HepG2 (cell line): ENCODE results near the gene STARD5. TPM values are rescaled to one million over a fixed set of nuclear protein-coding genes. Genes with fewer than 3 reads are reported as not detected.
A peak's percentile ranks its signal among the peaks of the same experiment; 100 is the strongest.

ENCODE experiments used
- ATAC-seq: fragments of 200-7000 bp; cut with Tn5 transposase; 3 replicates; pipeline ENCODE4 v1.9.1; 2020; ENCODE audit warnings: mild to moderate bottlenecking, moderate library complexity
- BruUV-seq: library from RNA; stranded (reverse); fragments of 400-500 nt; replicated peaks from 2 replicates; lab custom pipeline; 2021; lab: Mats Ljungman, UMichigan
- CTCF ChIA-PET: fragments of 300-600 bp; formaldehyde crosslinking; extraction: SDS; loops from one replicate; lab custom pipeline; 2021; ENCODE audit warnings: low total read pairs, inconsistent platforms, low intra/inter-chr PET ratio; lab: Yijun Ruan, JAX
- POLR2A ChIA-PET: fragments of 350-600 bp; sonication (Branson Sonifier 250); formaldehyde crosslinking; loops from one replicate; lab custom pipeline; 2020; ENCODE audit warnings: antibody characterized with exemption, inconsistent platforms; lab: Yijun Ruan, JAX
- DNase-seq: peaks from one replicate; pipeline ENCODE4 v3.0.0-alpha.2; 2015; ENCODE audit warnings: low spot score
- FAIRE-seq: peaks from 3 replicates; lab custom pipeline; 2011; peaks lifted over from hg19 to GRCh38; lab: Jason Lieb, UNC
- H2AFZ ChIP-seq: one replicate; pipeline ENCODE4 v1.6.1; 2011; ENCODE audit warnings: low read length, inconsistent platforms
- H3K27ac ChIP-seq: fragments of 300-600 bp; 3 replicates; pipeline ENCODE4 v1.8.0; 2011; ENCODE audit warnings: mixed run types, mild to moderate bottlenecking, mixed read lengths, low read length, inconsistent platforms; ENCODE audit not compliant: insufficient read depth; ENCODE audit errors: extremely low read length
- H3K27me3 ChIP-seq, 2 experiments: fragments of 200-600 bp in 1 of 2; 2 replicates in 1 of 2; 3 replicates in 1 of 2; pipeline versions ENCODE4 v1.6.0 to v1.8.0; 2011; ENCODE audit warnings: low read length in 2 of 2, mild to moderate bottlenecking in 2 of 2, moderate library complexity in 2 of 2, inconsistent platforms in 1 of 2; ENCODE audit not compliant: insufficient read depth in 2 of 2, control insufficient read depth in 1 of 2
- H3K36me3 ChIP-seq, 2 experiments: fragments of 200-600 bp in 1 of 2; replicated peaks in 1 of 2; 2 replicates in 1 of 2; 3 replicates in 1 of 2; pipeline versions ENCODE4 v1.5.1 to v1.8.0; 2011; ENCODE audit warnings: low read length in 2 of 2, inconsistent platforms in 1 of 2; ENCODE audit not compliant: insufficient read depth in 2 of 2, control insufficient read depth in 1 of 2
- H3K4me1 ChIP-seq: 2 replicates; pipeline ENCODE4 v1.5.1; 2012; ENCODE audit warnings: low read length, inconsistent platforms; ENCODE audit not compliant: insufficient read depth
- H3K4me2 ChIP-seq: 2 replicates; pipeline ENCODE4 v1.6.0; 2011; ENCODE audit warnings: low read depth, low read length, inconsistent platforms
- H3K4me3 ChIP-seq, 3 experiments: fragments of 200-600 bp in 1 of 3; sonication (generic), shearing (Covaris generic) in 1 of 3; replicated peaks in 1 of 3; 2 replicates each; pipeline ENCODE4 v1.5.1; 2011 to 2016; ENCODE audit warnings: low read length in 3 of 3, inconsistent platforms in 2 of 3, low read depth in 2 of 3, mild to moderate bottlenecking in 2 of 3, control low read depth in 1 of 3, mixed read lengths in 1 of 3; ENCODE audit not compliant: insufficient read depth in 1 of 3
- H3K79me2 ChIP-seq: one replicate; pipeline ENCODE4 v1.6.1; 2011; ENCODE audit warnings: low read length, inconsistent platforms; ENCODE audit not compliant: insufficient read depth
- H3K9ac ChIP-seq: 2 replicates; pipeline ENCODE4 v1.6.0; 2011; ENCODE audit warnings: mild to moderate bottlenecking, low read depth, low read length, inconsistent platforms; ENCODE audit not compliant: insufficient read depth
- H3K9me3 ChIP-seq: 2 replicates; pipeline ENCODE4 v1.5.1; 2012; ENCODE audit warnings: mild to moderate bottlenecking, low read length
- H4K20me1 ChIP-seq: 2 replicates; pipeline ENCODE4 v1.6.0; 2011; ENCODE audit warnings: inconsistent platforms, mild to moderate bottlenecking, low read length, moderate library complexity; ENCODE audit not compliant: insufficient read depth
- ATF7-NPFF ChIP-seq: sonication (generic); formaldehyde crosslinking; IDR thresholded peaks from 2 replicates; pipeline ENCODE4 v1.8.1; 2023; ENCODE audit warnings: mild to moderate bottlenecking, low read depth, missing genetic modification reagents, moderate library complexity
- HNRNPK ChIP-seq: fragments of 200-400 bp; formaldehyde crosslinking; IDR thresholded peaks from 2 replicates; pipeline ENCODE4 v1.6.1; 2018; ENCODE audit warnings: low read length, low read depth, moderate library complexity, mild to moderate bottlenecking; ENCODE audit not compliant: poor library complexity, severe bottlenecking
- RXRA ChIP-seq: sonication (generic); formaldehyde crosslinking; IDR thresholded peaks from 2 replicates; pipeline ENCODE4 v1.5.1; 2020; ENCODE audit warnings: missing genetic modification reagents
- SRY ChIP-seq: sonication (generic); formaldehyde crosslinking; IDR thresholded peaks from 2 replicates; pipeline ENCODE4 v1.8.0; 2022; ENCODE audit warnings: mild to moderate bottlenecking, missing genetic modification reagents
- ZBTB20 ChIP-seq: sonication (generic); formaldehyde crosslinking; IDR thresholded peaks from 2 replicates; pipeline ENCODE4 v1.8.1; 2023; ENCODE audit warnings: missing genetic modification reagents, low read depth, mild to moderate bottlenecking, borderline replicate concordance
- WGBS: methylation state at CpG from one replicate; pipeline ENCODE4 v1.1.6; 2017; ENCODE audit warnings: low lambda C conversion rate; 5-methylcytosine and 5-hydroxymethylcytosine counted together
- in situ Hi-C: cut with HindIII; loops from 2 replicates; pipeline ENCODE4 v1.10.0; 2017; ENCODE audit warnings: low pct_unique_long_range_greater_than_20kb; ENCODE audit not compliant: extremely low pct_ligation_motif_present
- intact Hi-C: fragments of 100-400 bp; cut with micrococcal nuclease; formaldehyde crosslinking; loops from one replicate; pipeline ENCODE4 v1.10.0; 2022; ENCODE audit not compliant: unreplicated experiment
- polyA plus RNA-seq, 8 experiments: library from polyadenylated mRNA; depleted of rRNA in 3 of 8; stranded (reverse) in 7 of 8; unstranded in 1 of 8; fragments of >200 nt; fragmentation: Illumina TruSeq in 4 of 8; extraction: Trizol in 4 of 8; gene quantifications; 2 replicates each; pipeline versions ENCODE4 v1.2.1 to v1.2.3, GENCODE V29; 2011 to 2016; ENCODE audit warnings: low read depth in 4 of 8, missing spikeins in 1 of 8, mixed read lengths in 1 of 8; ENCODE audit not compliant: insufficient read depth in 1 of 8
- total RNA-seq, 5 experiments: library from RNA; depleted of rRNA; stranded (reverse); fragments of >200 nt; fragmentation: Illumina TruSeq; extraction: Trizol; gene quantifications; 2 replicates each; pipeline ENCODE4 v1.2.3, GENCODE V29; 2016; ENCODE audit warnings: low read depth in 1 of 5
- TF ChIP-seq, protein P1 (sequence below): sonication (generic); formaldehyde crosslinking; IDR thresholded peaks from 2 replicates; pipeline ENCODE4 v1.8.1; 2022; ENCODE audit warnings: low read depth, mild to moderate bottlenecking, missing genetic modification reagents

The STARD5 gene
- total and polyA plus RNA-seq, 2 of the 13 experiments (the other 11 are each of a cell fraction or from before 2014, with no cell fraction given): 3.1 to 3.5 TPM

DNA sequence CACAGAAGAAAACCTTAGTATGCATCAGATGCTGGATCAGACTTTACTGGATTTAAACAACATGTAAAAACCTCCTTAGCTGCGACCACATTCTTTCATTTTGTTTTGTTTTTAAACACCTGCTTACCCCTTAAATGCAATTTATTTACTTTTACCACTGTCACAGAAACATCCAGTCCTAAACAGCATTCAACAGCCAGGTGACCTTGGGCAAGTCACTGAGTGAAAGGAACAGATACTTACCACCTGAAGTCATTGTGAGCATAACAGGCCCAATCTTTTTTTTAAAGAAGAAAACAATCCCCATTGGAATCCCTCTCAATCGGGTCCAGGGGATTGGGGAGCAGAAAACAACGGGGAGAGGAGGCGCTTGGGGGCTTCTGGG lies 390 bp downstream of the STARD5 start (continued):
- TF ChIP-seq, protein P1, sequence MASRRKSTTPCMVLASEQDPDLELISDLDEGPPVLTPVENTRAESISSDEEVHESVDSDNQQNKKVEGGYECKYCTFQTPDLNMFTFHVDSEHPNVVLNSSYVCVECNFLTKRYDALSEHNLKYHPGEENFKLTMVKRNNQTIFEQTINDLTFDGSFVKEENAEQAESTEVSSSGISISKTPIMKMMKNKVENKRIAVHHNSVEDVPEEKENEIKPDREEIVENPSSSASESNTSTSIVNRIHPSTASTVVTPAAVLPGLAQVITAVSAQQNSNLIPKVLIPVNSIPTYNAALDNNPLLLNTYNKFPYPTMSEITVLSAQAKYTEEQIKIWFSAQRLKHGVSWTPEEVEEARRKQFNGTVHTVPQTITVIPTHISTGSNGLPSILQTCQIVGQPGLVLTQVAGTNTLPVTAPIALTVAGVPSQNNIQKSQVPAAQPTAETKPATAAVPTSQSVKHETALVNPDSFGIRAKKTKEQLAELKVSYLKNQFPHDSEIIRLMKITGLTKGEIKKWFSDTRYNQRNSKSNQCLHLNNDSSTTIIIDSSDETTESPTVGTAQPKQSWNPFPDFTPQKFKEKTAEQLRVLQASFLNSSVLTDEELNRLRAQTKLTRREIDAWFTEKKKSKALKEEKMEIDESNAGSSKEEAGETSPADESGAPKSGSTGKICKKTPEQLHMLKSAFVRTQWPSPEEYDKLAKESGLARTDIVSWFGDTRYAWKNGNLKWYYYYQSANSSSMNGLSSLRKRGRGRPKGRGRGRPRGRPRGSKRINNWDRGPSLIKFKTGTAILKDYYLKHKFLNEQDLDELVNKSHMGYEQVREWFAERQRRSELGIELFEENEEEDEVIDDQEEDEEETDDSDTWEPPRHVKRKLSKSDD: no peak
- TF ChIP-seq ZBTB20: 0 out of 2 replicates have a peak, but pooled peaks have one; percentile 16
- no peak for TF ChIP-seq HNRNPK
- no peak for TF ChIP-seq RXRA
- no peak for TF ChIP-seq ATF7-NPFF

DNA sequence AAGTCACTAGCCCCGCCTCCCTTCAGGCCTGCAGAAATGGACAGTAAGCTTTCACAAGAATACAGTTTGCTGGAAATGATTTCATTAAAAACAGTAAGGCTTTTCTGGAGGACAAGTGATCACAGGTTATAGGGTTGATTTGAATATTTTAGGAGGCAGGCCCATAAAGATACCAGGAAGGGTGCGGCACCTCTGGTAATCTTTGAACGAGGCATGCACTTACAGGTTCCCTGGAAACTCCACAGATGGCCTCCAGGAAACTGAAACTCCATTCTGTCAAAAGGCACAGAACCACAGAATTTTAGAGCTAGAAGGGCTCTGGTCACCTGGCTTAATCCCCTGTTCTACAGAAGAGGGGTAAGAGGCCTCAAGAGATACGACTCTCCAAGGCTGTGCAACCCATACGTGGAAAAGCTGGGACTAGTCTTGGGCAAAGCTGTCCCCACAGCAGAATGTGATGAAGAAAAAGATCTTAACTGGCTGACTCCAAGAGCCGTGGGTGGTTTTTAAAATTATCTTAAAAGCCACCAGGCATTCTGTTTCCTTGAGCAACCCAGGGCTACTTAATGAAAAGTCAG lies 1.2 kb downstream of the STARD5 start:
- POLR2A ChIA-PET: no interaction called here
- Histone ChIP-seq H3K4me3 (peak overlapping the region in 1 of 3 experiments; percentile 19; a peak in 1 of 6 replicates), H3K27ac (no peak overlapping the region), H3K36me3 (peaks cover 0 to 6% of the 10 kb centered on the region in 2 experiments; a peak in 3 of 5 replicates), H3K9me3 (no peaks in the 10 kb centered on the region), H3K79me2 (no peaks in the 10 kb centered on the region), H3K4me2 (peak overlapping the region; percentile 94)
- BruUV-seq: no TSS peak
- in situ Hi-C loops: no loop called here
- 68% methylated on average over 6 of the region's 6 CpGs for WGBS
- no peak for FAIRE-seq
- no peak for ATAC-seq
- CTCF ChIA-PET: no interaction called here
- no peak for TF ChIP-seq SRY
- TF ChIP-seq, all 625 proteins: peak for 0
- peaks cover 28% of the 10 kb centered on the region for H3K4me1 ChIP-seq
- no peak for DNase-seq
- no peaks in the 10 kb centered on the region for H4K20me1 ChIP-seq
- H2AFZ ChIP-seq: no peak overlapping the region
- no peaks in the 10 kb centered on the region for H3K27me3 ChIP-seq
- intact Hi-C loops: no loop called here
- H3K9ac ChIP-seq: peak overlapping the region; percentile 12; the same call in 1 of the 2 replicates
